NCI-H1105 treated with DMSO at 0.1 percent for 48 hours (cell line): ENCODE results near the gene ZNF544.
"Not testable (repeated sequence)": the region's sequence is repeated elsewhere in the genome, so short reads cannot be mapped to it uniquely, and the experiment has no call there.

Source experiments
- DNase-seq: peaks from one replicate; lab custom pipeline; 2025; lab: John Stamatoyannopoulos, UW

Gene ZNF544

DNA sequence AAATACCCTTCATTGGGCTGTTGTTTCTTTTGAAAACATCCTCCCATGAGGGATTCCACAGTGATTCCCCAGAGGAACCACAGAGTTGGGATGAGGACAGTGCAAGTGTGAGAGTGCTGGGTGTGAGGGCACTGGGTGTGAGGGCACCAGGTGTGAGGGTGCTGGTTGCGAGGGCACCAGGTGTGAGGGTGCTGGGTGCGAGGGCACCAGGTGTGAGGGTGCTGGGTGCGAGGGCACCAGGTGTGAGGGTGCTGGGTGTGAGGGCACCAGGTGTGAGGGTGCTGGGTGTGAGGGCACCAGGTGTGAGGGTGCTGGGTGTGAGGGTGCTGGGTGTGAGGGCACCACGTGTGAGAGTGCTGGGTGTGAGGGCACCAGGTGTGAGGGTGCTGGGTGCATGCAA is 29.5 kb downstream of the ZNF544 start:
- not testable (repeated sequence) for DNase-seq

DNA sequence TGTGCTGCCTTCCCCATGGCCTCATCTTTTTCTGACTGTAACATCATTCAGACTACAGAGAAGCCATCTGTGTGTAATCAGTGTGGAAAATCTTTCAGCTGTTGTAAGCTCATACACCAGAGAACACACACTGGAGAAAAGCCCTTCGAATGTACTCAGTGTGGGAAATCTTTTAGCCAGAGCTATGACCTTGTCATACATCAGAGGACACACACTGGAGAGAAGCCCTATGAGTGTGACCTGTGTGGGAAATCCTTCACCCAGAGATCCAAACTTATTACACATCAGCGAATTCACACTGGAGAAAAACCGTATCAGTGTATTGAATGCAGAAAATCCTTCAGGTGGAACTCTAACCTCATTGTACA is 32.9 kb downstream of the ZNF544 start:
- no peak for DNase-seq

DNA sequence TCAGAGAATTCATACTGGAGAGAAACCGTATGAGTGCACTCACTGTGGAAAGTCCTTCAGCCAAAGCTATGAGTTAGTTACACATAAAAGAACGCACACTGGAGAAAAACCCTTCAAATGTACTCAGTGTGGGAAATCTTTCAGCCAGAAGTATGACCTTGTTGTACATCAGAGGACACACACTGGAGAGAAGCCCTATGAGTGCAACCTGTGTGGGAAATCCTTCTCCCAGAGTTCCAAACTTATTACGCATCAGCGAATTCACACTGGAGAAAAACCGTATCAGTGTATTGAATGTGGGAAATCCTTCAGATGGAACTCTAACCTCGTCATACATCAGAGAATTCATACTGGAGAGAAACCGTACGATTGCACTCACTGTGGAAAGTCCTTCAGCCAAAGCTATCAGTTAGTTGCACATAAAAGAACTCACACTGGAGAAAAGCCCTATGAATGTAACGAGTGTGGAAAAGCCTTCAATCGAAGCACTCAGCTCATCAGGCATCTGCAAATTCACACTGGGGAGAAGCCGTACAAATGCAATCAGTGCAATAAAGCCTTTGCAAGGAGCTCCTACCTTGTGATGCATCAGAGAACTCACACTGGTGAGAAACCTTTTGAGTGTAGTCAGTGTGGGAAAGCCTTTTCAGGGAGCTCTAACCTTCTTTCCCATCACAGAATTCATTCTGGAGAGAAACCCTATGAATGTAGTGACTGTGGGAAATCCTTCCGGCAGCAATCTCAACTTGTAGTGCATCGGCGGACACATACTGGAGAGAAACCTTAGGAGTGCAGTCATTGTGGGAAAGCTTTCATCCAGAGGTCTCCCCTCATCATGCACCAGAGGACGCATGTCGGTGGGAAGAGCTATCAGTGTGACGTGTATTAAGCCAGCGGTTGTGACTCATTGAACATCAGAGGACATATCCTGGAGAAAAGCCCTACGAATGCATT is 33.5 kb downstream of the ZNF544 start:
- no peak for DNase-seq

DNA sequence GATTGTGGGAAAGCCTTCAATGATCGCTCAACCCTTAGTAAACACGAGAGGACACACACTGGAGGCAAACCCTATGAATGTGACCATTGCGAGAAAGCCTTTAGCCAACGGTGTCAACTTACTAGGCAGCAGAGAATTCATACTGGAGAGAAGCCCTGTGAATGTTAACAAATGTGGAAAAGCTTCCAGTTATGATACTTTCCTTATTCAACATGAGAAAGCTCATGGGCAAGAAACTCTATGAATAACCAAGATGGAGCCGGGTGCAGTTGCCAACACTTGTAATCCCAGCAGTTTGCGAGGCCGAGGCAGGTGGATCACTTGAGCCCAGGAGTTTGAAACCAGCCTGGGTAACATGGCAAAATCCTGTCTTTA is 34.2 kb downstream of the ZNF544 start:
- DNase-seq = no peak

DNA sequence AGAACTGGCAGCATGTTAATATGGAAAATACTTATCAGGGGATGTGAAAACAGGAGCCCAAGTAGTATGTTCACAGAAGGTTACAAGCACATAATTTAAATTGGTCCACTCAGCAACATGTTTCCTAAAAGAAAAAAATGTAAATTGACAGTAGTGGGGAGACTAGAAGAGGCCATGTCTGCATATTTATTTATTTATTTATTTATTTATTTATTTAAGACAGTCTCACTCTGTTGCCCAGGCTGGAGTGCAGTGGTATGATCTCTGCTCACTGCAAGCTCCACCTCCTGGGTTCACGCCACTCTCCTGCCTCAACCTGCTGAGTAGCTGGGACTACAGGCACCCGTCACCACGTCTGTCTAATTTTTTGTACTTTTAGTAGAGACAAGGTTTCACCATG is 36.4 kb downstream of the ZNF544 start:
- no peak for DNase-seq

DNA sequence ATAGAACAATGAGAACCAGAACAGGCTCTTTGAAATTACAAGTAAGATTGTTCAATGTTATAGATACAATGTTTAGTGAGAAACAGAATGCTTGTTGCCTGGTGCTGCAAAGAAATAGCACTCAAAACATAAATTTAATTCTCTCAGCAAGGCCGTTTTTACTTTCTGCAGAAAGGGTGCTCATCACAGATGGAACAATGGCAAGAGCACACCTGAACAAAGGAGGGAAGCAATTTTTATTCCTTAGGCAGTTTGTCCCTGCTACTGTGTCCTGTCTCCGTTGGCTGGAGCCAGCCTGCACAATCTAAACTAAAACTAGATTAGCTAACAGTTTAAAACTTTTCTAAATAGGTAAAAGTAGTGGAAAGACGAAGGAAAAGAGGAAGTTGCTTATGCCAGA is 39.6 kb downstream of the ZNF544 start:
- no peak for DNase-seq

DNA sequence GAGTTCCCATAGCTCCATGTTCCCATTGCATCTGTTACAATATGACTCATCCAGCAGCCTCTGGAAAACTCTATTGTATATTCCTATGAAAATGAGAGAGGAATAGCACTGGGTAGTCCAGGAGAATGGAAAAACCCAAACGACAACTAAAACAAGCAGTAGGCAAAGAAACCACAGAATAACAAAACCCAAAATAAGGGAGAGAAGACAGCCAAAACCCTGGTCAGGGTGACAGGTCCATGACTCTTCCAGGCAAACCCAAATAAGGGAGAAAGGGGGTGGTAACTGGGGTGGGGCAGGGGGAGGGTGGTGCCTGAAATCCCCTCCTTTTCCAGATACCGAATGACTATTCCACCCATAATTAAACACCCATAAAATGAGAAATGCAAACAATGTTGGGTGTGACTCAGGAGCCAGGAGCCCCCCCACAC is 46.1 kb downstream of the ZNF544 start:
- no peak for DNase-seq

DNA sequence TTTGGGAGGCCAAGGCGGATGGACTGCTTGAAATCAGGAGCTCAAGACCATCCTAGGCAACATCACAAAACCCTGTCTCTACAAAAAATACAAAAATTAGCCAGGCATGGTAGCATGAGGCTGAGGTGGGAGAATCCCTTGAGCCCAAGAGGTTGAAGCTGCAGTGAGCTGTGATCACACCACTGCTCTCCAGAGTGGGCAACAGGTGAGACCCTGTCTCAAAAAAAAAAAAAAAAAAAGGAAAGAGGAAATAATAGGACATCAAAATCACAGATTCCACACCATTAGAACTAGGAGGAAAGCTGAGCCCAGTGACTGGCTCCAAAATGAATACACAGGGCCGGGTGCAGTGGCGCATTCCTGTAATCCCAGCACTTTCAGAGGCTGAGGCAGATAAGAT is 46.9 kb downstream of the ZNF544 start:
- DNase-seq = no peak

DNA sequence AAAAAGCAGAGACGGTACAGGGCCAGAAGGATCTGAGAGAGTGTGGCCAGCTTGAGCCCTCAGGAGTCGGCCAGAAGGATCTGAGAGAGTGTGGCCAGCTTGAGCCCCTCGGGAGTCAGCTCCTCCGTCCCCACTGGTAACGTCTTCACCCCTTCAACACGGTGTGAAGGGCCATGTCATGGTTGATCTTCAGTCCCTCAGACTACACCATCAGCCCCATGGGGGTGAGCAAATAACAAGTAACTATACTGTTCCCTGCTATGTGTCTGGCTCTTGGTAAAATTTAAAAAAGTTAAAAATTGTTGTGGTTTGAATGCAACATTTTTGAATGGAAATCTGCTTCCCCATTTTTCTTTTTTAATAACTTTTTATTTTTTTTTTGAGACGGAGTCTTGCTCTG is 48.5 kb downstream of the ZNF544 start:
- DNase-seq = no peak

DNA sequence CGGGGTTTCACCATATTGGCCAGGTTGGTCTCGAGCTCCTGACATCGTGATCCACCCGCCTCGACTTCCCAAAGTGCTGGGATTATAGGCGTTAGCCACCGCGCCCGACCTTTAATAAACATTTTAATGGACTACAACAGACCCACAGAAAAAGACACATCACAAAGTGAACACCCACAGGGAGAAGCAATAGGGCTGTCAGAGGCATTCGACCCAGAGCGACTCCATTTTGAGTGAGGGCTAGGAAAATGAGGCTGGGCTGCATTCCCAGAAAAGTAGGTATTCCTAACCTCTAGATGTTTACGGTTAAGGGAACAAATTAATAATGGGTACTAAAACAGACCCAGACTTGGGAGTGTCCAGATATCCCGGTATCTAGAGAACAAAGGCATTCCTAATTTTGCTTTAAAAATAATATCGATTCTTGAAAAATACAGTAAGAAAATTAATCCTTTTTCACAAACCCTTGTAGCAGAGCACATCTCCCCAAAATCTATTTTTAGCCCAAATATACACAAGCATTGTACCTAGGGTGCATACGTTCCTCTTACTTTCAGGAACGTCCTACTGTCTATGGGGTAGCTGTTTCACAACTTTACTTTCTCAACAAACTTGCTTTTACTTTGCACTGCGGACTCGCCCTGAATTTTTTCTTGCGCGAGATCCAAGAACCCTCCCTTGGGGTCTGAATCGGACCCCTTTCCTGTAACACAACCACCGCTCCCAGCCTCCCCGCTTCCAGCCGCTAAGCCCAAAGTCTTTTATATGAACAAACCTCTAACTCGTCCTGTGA is 49.2 kb downstream of the ZNF544 start:
- no peak for DNase-seq

DNA sequence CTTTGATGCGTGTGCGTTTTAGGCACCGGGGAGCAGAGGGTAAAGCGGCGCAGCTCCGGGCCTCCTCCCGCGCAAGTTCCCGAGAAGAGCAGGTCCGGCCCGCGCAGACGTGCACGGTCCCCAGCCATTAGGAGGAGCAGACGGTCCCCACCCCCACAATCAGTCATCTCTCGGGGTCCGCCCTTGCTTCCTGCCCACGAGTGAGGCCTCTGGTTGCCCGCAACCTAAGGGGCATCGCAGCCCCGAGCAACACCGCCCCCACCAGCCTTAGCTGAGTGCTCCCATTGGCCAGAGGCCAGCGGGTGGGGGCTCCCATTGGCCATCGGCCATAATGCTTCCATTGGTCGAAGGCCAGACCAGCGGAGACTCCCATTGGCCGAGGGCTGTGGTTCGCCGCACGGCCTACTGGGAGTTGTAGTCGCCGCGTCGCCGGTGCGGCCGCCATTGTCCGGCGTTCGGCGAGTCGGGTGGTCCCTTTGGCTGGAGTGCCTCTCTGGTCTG is 49.9 kb downstream of the ZNF544 start, which contains the start of gene ZNF8:
ZNF8 (plus strand) TSS at position 415 of the 501 bp plus-strand sequence. CDS start 127 bp downstream, outside the sequence.
- DNase-seq = peak; percentile 96

DNA sequence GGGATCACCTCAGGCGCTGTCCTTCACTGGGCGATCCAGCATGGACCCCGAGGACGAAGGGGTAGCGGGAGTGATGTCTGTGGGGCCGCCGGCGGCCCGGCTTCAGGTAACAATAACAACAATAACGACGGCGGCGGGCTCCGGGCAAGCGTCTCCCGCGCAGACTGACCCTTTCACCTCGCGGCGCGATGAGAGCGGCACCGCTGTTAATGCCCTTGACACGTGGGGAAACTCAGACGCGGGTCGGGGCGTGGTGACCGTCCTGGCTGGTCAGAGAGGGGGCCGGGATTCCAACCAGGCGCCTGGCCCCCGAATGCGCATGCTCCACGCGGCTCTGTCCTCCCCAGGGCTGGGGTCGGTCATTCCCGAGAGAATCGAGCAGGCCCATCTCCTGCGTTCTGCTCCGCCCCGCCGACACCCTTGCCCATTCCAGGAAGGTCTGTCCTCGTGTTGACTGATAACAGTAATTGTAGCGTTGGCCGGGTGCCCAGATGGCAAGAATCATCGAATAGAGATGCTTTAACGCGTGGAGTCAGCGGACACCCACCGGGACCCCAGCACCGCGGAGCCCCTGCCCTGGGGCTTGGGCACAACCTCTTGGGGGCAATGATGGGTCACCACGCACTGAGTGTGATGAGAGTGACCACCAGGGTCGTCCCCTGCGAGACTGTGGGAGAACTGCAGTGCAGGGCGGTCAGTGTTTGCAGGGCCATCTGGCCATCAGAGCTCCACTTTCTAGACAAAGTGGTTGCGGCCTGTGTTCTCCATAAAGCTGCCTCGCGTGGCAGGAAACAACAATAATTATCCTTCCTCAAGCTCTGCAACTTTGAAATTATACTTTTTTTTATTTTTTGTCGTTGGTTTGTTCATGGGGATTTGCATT is 50.6 kb downstream of the ZNF544 start:
- DNase-seq = peak; percentile 45

DNA sequence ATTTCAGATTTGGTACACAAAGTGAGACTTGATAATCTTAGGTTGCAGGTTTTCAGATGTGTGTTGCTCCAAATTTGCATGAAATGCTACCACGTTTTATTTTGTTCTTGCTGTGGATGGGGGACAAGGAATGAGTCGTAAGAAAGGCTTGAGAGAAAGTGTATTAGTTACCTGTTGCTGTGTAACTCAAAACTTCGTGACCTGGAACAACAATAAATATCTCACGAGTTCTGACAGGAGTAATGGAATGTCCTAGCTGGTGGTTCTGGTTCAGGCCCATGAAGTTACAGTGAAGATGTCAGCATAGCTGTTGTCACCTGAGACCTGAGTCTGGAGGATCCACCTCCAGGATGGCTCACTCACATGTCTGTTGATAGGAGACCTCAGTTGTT is 51.2 kb downstream of the ZNF544 start:
- no peak for DNase-seq

DNA sequence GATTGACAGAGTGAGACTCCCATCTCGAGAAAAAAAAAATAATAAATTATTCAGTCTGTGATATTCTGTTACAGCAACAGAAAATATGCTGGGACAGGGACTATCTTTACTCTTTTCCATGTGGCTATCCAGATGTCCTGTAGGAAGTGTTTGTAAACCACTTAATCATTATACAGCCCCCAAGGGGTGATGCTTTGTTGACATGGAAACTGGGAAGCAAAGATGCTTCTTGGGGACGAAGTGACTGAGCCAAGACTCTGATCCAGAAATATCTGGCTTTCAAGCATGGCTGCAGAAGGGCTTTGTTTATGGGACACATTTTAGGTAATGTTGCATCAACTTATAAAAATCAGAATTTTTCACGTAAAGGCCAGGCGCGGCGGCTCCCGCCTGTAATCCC is 55.5 kb downstream of the ZNF544 start:
- DNase-seq = no peak

DNA sequence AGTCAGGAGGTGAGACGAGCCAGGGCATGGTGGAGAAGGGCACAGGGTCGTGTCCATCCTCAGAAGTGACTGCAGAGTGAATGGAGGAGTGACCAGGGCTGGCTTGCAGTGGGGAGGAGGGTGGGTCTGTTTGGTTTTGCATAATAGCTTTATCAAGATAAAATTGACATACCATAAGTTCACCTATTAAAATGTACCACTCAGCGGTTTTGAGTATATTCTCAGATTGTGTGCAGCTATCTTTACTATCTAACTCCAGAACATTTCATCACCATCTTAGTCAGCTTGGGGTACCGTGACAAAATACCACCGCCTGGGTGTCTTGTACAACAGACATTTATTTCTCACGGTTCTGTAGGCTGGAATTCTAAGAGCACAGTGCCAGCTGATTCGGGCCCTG is 63.2 kb downstream of the ZNF544 start:
- no peak for DNase-seq

DNA sequence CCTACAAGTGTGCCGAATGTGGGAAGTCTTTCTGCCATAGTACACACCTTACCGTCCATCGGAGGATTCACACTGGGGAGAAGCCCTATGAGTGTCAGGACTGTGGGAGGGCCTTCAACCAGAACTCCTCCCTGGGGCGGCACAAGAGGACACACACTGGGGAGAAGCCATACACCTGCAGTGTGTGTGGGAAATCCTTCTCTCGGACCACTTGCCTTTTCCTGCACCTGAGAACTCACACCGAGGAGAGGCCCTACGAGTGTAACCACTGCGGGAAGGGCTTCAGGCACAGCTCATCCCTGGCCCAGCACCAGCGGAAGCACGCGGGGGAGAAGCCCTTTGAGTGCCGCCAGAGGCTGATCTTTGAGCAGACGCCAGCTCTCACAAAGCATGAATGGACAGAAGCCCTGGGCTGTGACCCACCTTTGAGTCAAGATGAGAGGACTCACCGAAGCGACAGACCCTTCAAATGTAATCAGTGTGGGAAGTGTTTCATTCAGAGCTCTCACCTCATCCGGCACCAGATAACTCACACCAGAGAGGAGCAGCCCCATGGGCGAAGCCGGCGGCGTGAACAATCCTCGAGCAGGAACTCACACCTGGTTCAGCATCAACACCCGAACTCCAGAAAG is 66.1 kb downstream of the ZNF544 start:
- no peak for DNase-seq

DNA sequence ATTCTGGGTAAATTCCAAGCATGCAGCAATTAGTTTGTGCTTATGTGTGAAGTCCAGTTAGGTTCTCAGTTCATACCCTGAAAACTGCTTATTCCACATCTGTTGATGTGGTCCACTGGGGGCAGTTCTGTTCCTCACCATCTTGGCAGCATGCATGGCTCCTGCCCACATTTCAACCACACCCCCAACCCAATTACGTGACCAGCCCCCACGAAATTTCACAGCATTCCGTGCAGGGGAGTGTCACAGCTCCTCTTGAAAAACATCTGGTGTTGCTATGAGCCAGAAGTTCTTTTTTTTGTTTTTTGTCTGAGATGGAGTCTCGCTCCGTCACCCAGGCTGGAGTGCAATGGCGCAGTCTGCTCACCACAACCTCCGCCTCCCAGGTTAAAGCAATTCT is 67.4 kb downstream of the ZNF544 start:
- DNase-seq = no peak

DNA sequence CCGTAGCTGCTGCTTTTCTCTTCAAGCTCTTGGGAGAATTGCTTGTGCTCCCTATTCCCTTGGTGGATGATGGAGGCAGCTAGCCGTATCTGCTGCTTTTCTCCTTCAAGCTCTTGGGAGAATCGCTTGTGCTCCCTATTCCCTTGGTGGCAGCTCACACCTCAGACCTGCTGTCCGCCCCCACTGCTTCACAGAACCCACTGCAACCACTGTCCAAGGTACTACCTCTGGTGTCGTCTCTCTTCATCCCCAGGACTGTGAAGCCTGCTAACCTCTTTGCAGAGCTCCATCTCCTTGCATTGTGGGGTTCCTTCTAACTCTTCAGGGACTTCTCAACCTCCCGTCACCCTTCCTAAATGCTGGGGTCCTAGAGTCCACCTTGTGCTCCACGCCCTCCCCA is 71.9 kb downstream of the ZNF544 start:
- DNase-seq = no peak

DNA sequence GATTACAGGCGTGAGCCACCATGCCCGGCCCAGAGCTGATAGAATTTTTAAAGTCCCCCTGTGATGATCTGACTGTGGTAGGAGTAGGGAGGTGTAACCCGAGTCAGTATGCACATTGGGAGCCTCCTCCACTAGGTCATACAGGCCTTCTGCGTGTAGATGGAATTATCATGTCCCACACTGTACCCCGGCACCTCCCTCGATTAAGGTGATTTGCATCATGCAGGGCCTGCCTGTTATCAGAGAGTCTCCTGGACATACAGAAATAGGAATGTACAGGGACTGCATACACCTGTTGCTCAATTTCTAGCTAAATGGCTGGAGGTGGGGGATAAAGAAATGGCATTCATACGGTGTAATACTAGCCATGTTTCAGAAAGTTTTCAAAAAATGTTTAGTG is 75.5 kb downstream of the ZNF544 start:
- DNase-seq = no peak

DNA sequence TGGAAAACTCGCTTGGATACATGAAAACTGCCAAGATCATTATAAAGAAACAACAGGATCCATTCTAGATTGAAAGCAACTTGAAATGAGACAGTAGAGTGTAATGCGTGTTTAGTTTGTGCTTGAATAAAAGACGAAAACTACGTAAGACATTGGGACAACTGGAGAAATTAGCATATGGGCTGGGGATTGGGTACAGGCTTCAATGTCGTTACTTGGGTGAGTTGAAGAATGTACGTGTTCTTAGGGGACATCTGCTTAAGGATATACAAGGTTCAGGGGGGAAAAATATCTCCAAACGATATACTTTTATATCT is 76.0 kb downstream of the ZNF544 start:
- no peak for DNase-seq

DNA sequence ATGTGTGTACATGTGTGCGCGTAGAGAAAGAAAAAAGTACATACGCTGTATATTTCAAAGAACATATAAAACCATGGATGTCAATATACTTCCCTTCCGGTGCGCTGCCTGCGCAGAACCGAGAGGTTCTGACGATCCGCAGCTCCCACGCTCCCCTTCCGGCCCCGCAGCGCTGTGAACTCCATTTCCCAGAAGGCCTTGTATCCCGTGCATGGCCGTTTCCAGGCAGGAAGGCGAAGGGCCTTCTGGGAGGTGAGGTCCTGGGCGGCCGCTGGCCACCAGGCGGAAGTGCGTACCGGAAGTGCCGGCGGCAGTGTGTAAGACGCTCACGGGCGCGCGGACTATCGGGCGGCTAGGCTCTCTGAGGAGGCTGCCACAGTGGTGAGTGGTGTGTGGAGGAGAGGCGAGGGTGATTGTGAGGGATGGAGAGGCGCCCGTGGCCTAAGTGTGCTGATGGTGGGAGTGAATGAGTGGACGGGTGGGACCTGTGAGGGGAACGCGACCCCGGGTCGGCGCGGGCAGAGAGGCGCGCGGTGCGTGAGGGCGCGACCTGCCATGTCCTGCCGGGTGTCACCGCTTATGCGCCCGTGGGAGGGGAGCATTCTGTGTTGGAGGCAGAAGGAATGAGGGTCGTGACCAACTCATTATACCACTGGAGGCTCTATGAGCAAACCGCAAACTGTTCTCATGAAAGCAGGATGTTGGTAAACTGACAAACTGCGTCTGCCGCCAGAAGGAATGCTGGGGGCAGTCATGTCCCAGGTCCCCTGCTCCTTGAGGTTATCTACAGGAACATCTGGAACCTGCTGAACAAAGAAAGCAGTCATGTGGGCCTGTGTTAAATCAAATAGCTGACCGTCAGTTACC is 76.6 kb downstream of the ZNF544 start, which contains the start of gene ERVK3-1:
ERVK3-1 (plus strand) TSS at position 313 of the 867 bp plus-strand sequence. CDS start 6,792 bp downstream, outside the sequence.
- peak; percentile 90 for DNase-seq
